A673 (cell line): Measurements from ENCODE around the gene SLIT3. TPM values are rescaled to one million over a fixed set of nuclear protein-coding genes. Genes with fewer than 3 reads are reported as not detected.

ENCODE experiments used
- BruUV-seq: library from RNA; stranded (reverse); fragments of 400-500 nt; replicated peaks from 2 replicates; lab custom pipeline; 2021; lab: Mats Ljungman, UMichigan
- CTCF ChIA-PET: fragments of 300-600 bp; sonication (Branson Sonifier 250); formaldehyde crosslinking; loops from one replicate; lab custom pipeline; 2022; ENCODE audit warnings: antibody characterized with exemption; lab: Charles Lee
- POLR2A ChIA-PET: fragments of 300-600 bp; sonication (Branson Sonifier 250); formaldehyde crosslinking; loops from one replicate; lab custom pipeline; 2022; ENCODE audit warnings: antibody characterized with exemption; ENCODE audit not compliant: low non-redundant PET; lab: Charles Lee
- DNase-seq: peaks from one replicate; pipeline ENCODE4 v3.0.0-alpha.2; 2015; ENCODE audit warnings: low spot score
- H3K27ac ChIP-seq: fragments of 200-600 bp; sonication (generic); 2 replicates; pipeline ENCODE4 v1.5.1; 2016; ENCODE audit warnings: mixed run types, low read depth, mild to moderate bottlenecking, mixed read lengths, antibody characterized with exemption, low read length; ENCODE audit not compliant: poor library complexity, severe bottlenecking
- H3K27me3 ChIP-seq: fragments of 200-600 bp; sonication (generic); replicated peaks from 2 replicates; pipeline ENCODE4 v1.6.1; 2017; ENCODE audit warnings: mixed run types, low read depth, mild to moderate bottlenecking, mixed read lengths, antibody characterized with exemption, low read length; ENCODE audit not compliant: insufficient read depth, poor library complexity
- H3K36me3 ChIP-seq: fragments of 200-600 bp; sonication (generic); 2 replicates; pipeline ENCODE4 v1.6.1; 2016; ENCODE audit warnings: mixed run types, mild to moderate bottlenecking, mixed read lengths, antibody characterized with exemption, low read length; ENCODE audit not compliant: insufficient read depth, poor library complexity, severe bottlenecking
- H3K4me1 ChIP-seq: fragments of 200-600 bp; sonication (generic); 2 replicates; pipeline ENCODE4 v1.6.1; 2017; ENCODE audit warnings: mixed run types, mild to moderate bottlenecking, mixed read lengths, antibody characterized with exemption, low read length; ENCODE audit not compliant: insufficient read depth, poor library complexity, severe bottlenecking
- H3K4me3 ChIP-seq: fragments of 200-600 bp; sonication (generic); 2 replicates; pipeline ENCODE4 v1.5.1; 2016; ENCODE audit warnings: low read depth, mixed run types, mild to moderate bottlenecking, mixed read lengths, low read length; ENCODE audit not compliant: poor library complexity, severe bottlenecking
- H3K9me3 ChIP-seq: fragments of 200-600 bp; sonication (generic); 2 replicates; pipeline ENCODE4 v1.6.1; 2016; ENCODE audit warnings: mixed run types, low read depth, mild to moderate bottlenecking, mixed read lengths, antibody characterized with exemption, low read length; ENCODE audit not compliant: poor library complexity, severe bottlenecking
- EZH2 ChIP-seq: fragments of 200-600 bp; sonication (generic); IDR thresholded peaks from 2 replicates; pipeline ENCODE4 v1.6.1; 2017; ENCODE audit warnings: borderline replicate concordance, low read depth, mild to moderate bottlenecking, mixed read lengths, antibody characterized with exemption, low read length; ENCODE audit not compliant: poor library complexity, severe bottlenecking
- intact Hi-C: fragments of 100-400 bp; cut with micrococcal nuclease; formaldehyde crosslinking; loops from one replicate; pipeline ENCODE4 v1.10.0; 2022; ENCODE audit not compliant: unreplicated experiment
- total RNA-seq: library from RNA; stranded (reverse); gene quantifications from 2 replicates; pipeline ENCODE4 v1.2.3, GENCODE V29; 2021
- TF ChIP-seq, protein P1 (sequence below): fragments of 300-800, 200-600 bp; sonication (generic); conservative IDR thresholded peaks from 2 replicates; pipeline ENCODE4 v1.5.1; 2017; ENCODE audit warnings: low read depth, mild to moderate bottlenecking, antibody characterized with exemption, low read length, moderate library complexity, mixed read lengths

Gene SLIT3
- total RNA-seq, 1 experiment from 2014 or later: not detected

DNA sequence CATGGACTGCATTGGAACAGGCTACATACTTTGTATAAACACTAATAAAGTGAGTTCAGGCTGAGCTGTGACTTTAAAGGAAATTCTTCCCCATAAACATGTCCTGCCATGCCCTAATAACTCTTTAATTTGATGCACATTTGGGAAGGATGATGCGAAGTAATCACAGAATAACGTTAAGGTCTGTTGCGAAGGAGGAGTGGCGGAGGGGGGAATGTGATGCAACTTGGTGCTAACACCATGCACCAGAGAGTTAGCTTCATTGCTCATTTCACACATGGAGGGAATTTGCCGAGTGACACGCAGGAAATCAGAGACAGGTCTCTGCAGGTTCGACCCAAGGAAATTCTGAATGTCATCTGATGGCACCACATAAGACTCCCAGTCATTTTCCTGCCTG, 32.9 kb downstream of the SLIT3 start:
- ChIA-PET CTCF (no interaction called here), POLR2A (no interaction called here)
- intact Hi-C loops: no loop called here
- no peak for TF ChIP-seq EZH2
- TF ChIP-seq, protein P1, sequence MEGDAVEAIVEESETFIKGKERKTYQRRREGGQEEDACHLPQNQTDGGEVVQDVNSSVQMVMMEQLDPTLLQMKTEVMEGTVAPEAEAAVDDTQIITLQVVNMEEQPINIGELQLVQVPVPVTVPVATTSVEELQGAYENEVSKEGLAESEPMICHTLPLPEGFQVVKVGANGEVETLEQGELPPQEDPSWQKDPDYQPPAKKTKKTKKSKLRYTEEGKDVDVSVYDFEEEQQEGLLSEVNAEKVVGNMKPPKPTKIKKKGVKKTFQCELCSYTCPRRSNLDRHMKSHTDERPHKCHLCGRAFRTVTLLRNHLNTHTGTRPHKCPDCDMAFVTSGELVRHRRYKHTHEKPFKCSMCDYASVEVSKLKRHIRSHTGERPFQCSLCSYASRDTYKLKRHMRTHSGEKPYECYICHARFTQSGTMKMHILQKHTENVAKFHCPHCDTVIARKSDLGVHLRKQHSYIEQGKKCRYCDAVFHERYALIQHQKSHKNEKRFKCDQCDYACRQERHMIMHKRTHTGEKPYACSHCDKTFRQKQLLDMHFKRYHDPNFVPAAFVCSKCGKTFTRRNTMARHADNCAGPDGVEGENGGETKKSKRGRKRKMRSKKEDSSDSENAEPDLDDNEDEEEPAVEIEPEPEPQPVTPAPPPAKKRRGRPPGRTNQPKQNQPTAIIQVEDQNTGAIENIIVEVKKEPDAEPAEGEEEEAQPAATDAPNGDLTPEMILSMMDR: no peak
- Histone ChIP-seq H3K36me3 (no peaks in the 10 kb centered on the region), H3K9me3 (no peaks in the 10 kb centered on the region), H3K27me3 (no peaks in the 10 kb centered on the region), H3K27ac (no peak overlapping the region), H3K4me1 (no peaks in the 10 kb centered on the region), H3K4me3 (no peak overlapping the region)
- BruUV-seq: no TSS peak
- DNase-seq: no peak

DNA sequence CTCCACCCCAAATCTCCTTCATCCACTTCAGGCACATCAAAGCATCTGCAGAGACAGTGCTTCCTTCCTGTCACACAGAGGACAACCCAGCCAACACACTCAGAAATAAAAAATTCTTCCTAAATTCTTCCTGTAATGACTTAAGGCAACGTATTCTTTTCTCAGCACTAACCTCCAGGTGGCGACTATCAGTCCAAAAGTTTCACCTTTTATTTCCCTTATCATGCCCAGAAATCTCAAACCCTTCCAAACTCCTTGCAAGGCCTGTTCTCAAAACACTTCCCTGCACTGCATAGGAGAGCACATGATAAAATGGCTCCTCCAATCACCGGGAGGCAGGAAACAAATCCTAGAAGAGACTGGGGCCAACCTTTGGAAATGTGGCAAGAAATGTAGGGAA, 35.1 kb downstream of the SLIT3 start:
- peaks cover 14% of the 10 kb centered on the region for H3K27me3 ChIP-seq
- TF ChIP-seq, protein P1: peak; percentile 39
- no peak for TF ChIP-seq EZH2
- no peaks in the 10 kb centered on the region for H3K36me3 ChIP-seq
- H3K4me3 ChIP-seq: no peak overlapping the region
- POLR2A ChIA-PET: no interaction called here
- intact Hi-C loops: no loop called here
- BruUV-seq: no TSS peak
- no peaks in the 10 kb centered on the region for H3K9me3 ChIP-seq
- H3K27ac ChIP-seq: no peak overlapping the region
- DNase-seq: peak; percentile 2
- CTCF ChIA-PET: no interaction called here
- H3K4me1 ChIP-seq: no peaks in the 10 kb centered on the region

DNA sequence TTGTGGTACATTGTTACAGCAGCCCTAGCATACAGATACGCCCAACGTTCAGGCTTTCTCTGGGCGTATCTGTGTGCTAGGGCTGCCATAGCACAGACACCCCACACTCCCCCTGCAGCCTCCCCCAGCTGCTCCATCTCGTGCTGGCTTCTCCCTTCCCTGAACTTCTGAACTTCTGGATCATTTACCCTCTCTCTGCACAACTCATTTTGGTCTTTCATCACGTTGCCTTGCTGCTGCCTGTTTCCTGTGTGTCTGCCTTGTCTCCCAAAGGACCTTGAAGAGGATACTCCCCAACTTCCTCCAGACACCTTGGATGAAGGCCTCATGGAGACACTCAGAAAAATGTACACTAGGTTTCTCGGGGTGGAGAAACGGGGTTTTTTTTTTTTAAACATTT, 37.3 kb downstream of the SLIT3 start:
- Histone ChIP-seq H3K36me3 (no peaks in the 10 kb centered on the region), H3K27me3 (peaks cover 21% of the 10 kb centered on the region), H3K9me3 (no peaks in the 10 kb centered on the region), H3K4me3 (no peak overlapping the region), H3K4me1 (no peaks in the 10 kb centered on the region), H3K27ac (no peak overlapping the region)
- intact Hi-C loops: no loop called here
- DNase-seq: no peak
- no TSS peak for BruUV-seq
- no peak for TF ChIP-seq EZH2
- TF ChIP-seq, protein P1: no peak
- ChIA-PET POLR2A (no interaction called here), CTCF (no interaction called here)
